K562 (cell line): Measurements from ENCODE around the gene COMTD1. TPM values are rescaled to one million over a fixed set of nuclear protein-coding genes. Genes with fewer than 3 reads are reported as not detected.
A peak's percentile ranks its signal among the peaks of the same experiment; 100 is the strongest.

Experiments used
- BMI1 ChIP-seq: fragments of 150-350 bp; IDR thresholded peaks from 2 replicates; pipeline ENCODE4 v1.6.1; 2014; ENCODE audit warnings: low read length
- CCNT2 ChIP-seq: IDR thresholded peaks from 2 replicates; pipeline ENCODE4 v1.6.1; 2011; ENCODE audit warnings: borderline replicate concordance, low read depth, mild to moderate bottlenecking, moderate library complexity, mixed read lengths, low read length; ENCODE audit not compliant: insufficient read length; ENCODE audit errors: extremely low read depth
- CREB1 ChIP-seq, 2 experiments: sonication (generic) in 1 of 2; formaldehyde crosslinking in 1 of 2; IDR thresholded peaks; 2 replicates each; pipeline versions ENCODE4 v1.6.1 to v1.8.0; 2012 to 2022; ENCODE audit warnings: inconsistent platforms in 1 of 2, mild to moderate bottlenecking in 1 of 2, missing genetic modification reagents in 1 of 2, moderate library complexity in 1 of 2
- CTBP1 ChIP-seq: fragments of 450-650 bp; IDR thresholded peaks from 2 replicates; pipeline ENCODE4 v1.6.1; 2016; ENCODE audit warnings: borderline replicate concordance
- E2F8 ChIP-seq: fragments of 450-650 bp; IDR thresholded peaks from 2 replicates; pipeline ENCODE4 v1.7.1; 2018; ENCODE audit warnings: mild to moderate bottlenecking, low read depth; ENCODE audit not compliant: partially characterized antibody
- EP400 ChIP-seq: fragments of 450-650 bp; IDR thresholded peaks from 2 replicates; pipeline ENCODE4 v1.6.1; 2017; ENCODE audit warnings: antibody characterized with exemption, mild to moderate bottlenecking, moderate library complexity
- HNRNPK ChIP-seq: fragments of 200-400 bp; formaldehyde crosslinking; IDR thresholded peaks from one replicate; pipeline ENCODE4 v1.6.1; 2018; ENCODE audit warnings: mild to moderate bottlenecking, low read depth, low read length; ENCODE audit not compliant: poor library complexity, severe bottlenecking
- IRF9 ChIP-seq: fragments of 450-650 bp; IDR thresholded peaks from 2 replicates; pipeline ENCODE4 v1.6.1; 2016; ENCODE audit warnings: missing biosample characterization, missing genetic modification characterization
- KAT7 ChIP-seq: sonication (generic); formaldehyde crosslinking; IDR thresholded peaks from 2 replicates; pipeline ENCODE4 v1.8.0; 2022; ENCODE audit warnings: missing genetic modification reagents, mild to moderate bottlenecking, borderline replicate concordance
- L3MBTL2 ChIP-seq: fragments of 450-650 bp; IDR thresholded peaks from 2 replicates; pipeline ENCODE4 v1.6.1; 2016; ENCODE audit warnings: mild to moderate bottlenecking, moderate library complexity
- MEF2A ChIP-seq: IDR thresholded peaks from 2 replicates; pipeline ENCODE4 v1.6.1; 2011; ENCODE audit warnings: low read depth, mild to moderate bottlenecking, low read length, moderate library complexity; ENCODE audit not compliant: control insufficient read depth
- MEIS2 ChIP-seq: fragments of 450-650 bp; IDR thresholded peaks from 2 replicates; pipeline ENCODE4 v1.6.1; 2014; ENCODE audit warnings: mild to moderate bottlenecking; ENCODE audit not compliant: partially characterized antibody
- NCOA4 ChIP-seq: fragments of 450-650 bp; IDR thresholded peaks from 2 replicates; pipeline ENCODE4 v1.6.1; 2018; ENCODE audit warnings: mild to moderate bottlenecking; ENCODE audit not compliant: partially characterized antibody
- RAD21 ChIP-seq, 2 experiments: fragments of 250-450 bp in 1 of 2; fragments of 450-650 bp in 1 of 2; sonication (Bioruptor Pico) in 1 of 2; formaldehyde crosslinking in 1 of 2; IDR thresholded peaks in 1 of 2; conservative IDR thresholded peaks in 1 of 2; 2 replicates each; pipeline versions ENCODE4 v1.4.0 to v1.8.0; 2020 to 2022; ENCODE audit warnings: mild to moderate bottlenecking in 2 of 2, moderate library complexity in 1 of 2
- RBM25 ChIP-seq: fragments of 200-400 bp; formaldehyde crosslinking; IDR thresholded peaks from 2 replicates; pipeline ENCODE4 v1.6.1; 2018; ENCODE audit warnings: low read length, low read depth, moderate library complexity; ENCODE audit not compliant: severe bottlenecking
- SFPQ ChIP-seq: fragments of 200-400 bp; formaldehyde crosslinking; IDR thresholded peaks from 2 replicates; pipeline ENCODE4 v1.6.1; 2017; ENCODE audit warnings: mild to moderate bottlenecking, low read depth, low read length, moderate library complexity
- SMC3 ChIP-seq: conservative IDR thresholded peaks from 2 replicates; pipeline ENCODE4 v1.6.1; 2011; ENCODE audit warnings: low read depth, low read length, improper control_type of control experiment; ENCODE audit not compliant: insufficient read depth
- SNRNP70 ChIP-seq: fragments of 200-400 bp; formaldehyde crosslinking; optimal IDR thresholded peaks from 2 replicates; pipeline ENCODE3; 2017; ENCODE audit warnings: low read depth, low read length
- STAT5A ChIP-seq: IDR thresholded peaks from 2 replicates; pipeline ENCODE4 v1.6.1; 2012; ENCODE audit warnings: low read length, inconsistent platforms, borderline replicate concordance
- TEAD1 ChIP-seq, 2 experiments: fragments of 450-650 bp in 1 of 2; sonication (generic) in 1 of 2; formaldehyde crosslinking; IDR thresholded peaks; 2 replicates each; pipeline versions ENCODE4 v1.4.0 to v1.8.0; 2020 to 2022; ENCODE audit warnings: mild to moderate bottlenecking in 2 of 2, missing genetic modification reagents in 1 of 2
- ZBTB1 ChIP-seq: sonication (generic); formaldehyde crosslinking; IDR thresholded peaks from 2 replicates; pipeline ENCODE4 v1.8.1; 2023; ENCODE audit warnings: missing genetic modification reagents, low read depth, mild to moderate bottlenecking, borderline replicate concordance
- polyA plus RNA-seq, 8 experiments: library from polyadenylated mRNA; depleted of rRNA in 4 of 8; stranded (reverse) in 5 of 8; unstranded in 3 of 8; fragments of >200 nt; fragmentation: Nextera tagmentation in 2 of 8; fragmentation: Illumina TruSeq in 1 of 8; extraction: Ambion mirVana in 2 of 8; extraction: Trizol in 1 of 8; gene quantifications; 2 replicates each; pipeline versions ENCODE4 v1.2.1 to v1.2.3, GENCODE V29; 2011 to 2014; ENCODE audit warnings: inconsistent platforms in 1 of 8, missing spikeins in 1 of 8
- total RNA-seq, 7 experiments: library from RNA; depleted of rRNA in 6 of 7; stranded (reverse); fragments of >200 nt in 6 of 7; fragmentation: Illumina TruSeq in 2 of 7; extraction: Trizol in 2 of 7; gene quantifications; 2 replicates each; pipeline versions ENCODE4 v1.2.1 to v1.2.3, GENCODE V29; 2011 to 2021; ENCODE audit warnings: low replicate concordance in 1 of 7

The COMTD1 gene
- total and polyA plus RNA-seq, 9 of the 15 experiments (the other 6 are each of a cell fraction or from before 2014, with no cell fraction given): 0.41 to 112 (median 13.7) TPM

- TF ChIP-seq E2F8 (peak; percentile 46), RBM25 (peak; percentile 49), IRF9 (tag) (no peak), TEAD1 (CRISPR knock-in tag; IDR thresholded peaks at IDR 0.05) (peak in 1 of 2 experiments; percentile 73; a peak in 1 of 4 replicates), CREB1 (IDR thresholded peaks at IDR 0.05) (peak; percentile 51), CREB1 (CRISPR knock-in tag; IDR thresholded peaks at IDR 0.05) (no peak), HNRNPK (peak; percentile 25), ZBTB1 (CRISPR knock-in tag) (0 out of 2 replicates have a peak, but pooled peaks have one; percentile 6), STAT5A (no peak; the same call in 1 of the 2 replicates), CCNT2 (peak; percentile 76), SNRNP70 (no peak), CTBP1 (peak; percentile 88), L3MBTL2 (no peak), KAT7 (no peak; the same call in 1 of the 2 replicates), NCOA4 (no peak), MEF2A (no peak), MEIS2 (no peak), RAD21 (CRISPR knock-in tag; conservative IDR thresholded peaks at IDR 0.05 in 1 of 2, IDR thresholded peaks at IDR 0.05 in 1 of 2) (peak; percentile 100), SMC3 (peak; percentile 99), EP400 (peak; percentile 96), BMI1 (no peak), SFPQ (no peak)
Measured at GRCh38 chr10:75235375-75236177, at the start of gene COMTD1 (continued).
